BLaER1 treated with 17β-estradiol and CSF1 and Interleukin-3, amounts not matched to agents 10 nM and 100 nM (cell line): Measurements from ENCODE around the gene TMEM144.

Source experiments
- H3K27ac ChIP-seq, 11 experiments: shearing (Covaris generic); formaldehyde crosslinking; 2 replicates each; pipeline ENCODE4 v1.8.1; 2022
- H3K27me3 ChIP-seq, 11 experiments: shearing (Covaris generic); formaldehyde crosslinking; 2 replicates each; pipeline ENCODE4 v1.8.1; 2022
- H3K36me3 ChIP-seq, 11 experiments: shearing (Covaris generic); formaldehyde crosslinking; 2 replicates each; pipeline ENCODE4 v1.8.1; 2022
- H3K4me1 ChIP-seq, 10 experiments: shearing (Covaris generic); formaldehyde crosslinking; 2 replicates each; pipeline ENCODE4 v1.8.1; 2022
- H3K4me2 ChIP-seq, 11 experiments: shearing (Covaris generic); formaldehyde crosslinking; 2 replicates each; pipeline ENCODE4 v1.8.1; 2022
- H3K4me3 ChIP-seq, 10 experiments: shearing (Covaris generic); formaldehyde crosslinking; 2 replicates each; pipeline ENCODE4 v1.8.1; 2022
- H3K9ac ChIP-seq, 11 experiments: shearing (Covaris generic); formaldehyde crosslinking; 2 replicates each; pipeline ENCODE4 v1.8.1; 2022
- H3K9me3 ChIP-seq, 11 experiments: shearing (Covaris generic); formaldehyde crosslinking; replicated peaks in 1 of 11; 2 replicates each; pipeline ENCODE4 v1.8.1; 2022
- H4K20me1 ChIP-seq, 11 experiments: shearing (Covaris generic); formaldehyde crosslinking; 2 replicates each; pipeline ENCODE4 v1.8.1; 2022
- Cebpa-rat ChIP-seq, 11 experiments: shearing (Covaris generic); IDR thresholded peaks; 2 replicates each; pipeline ENCODE4 v1.8.1; 2022

TMEM144 gene

GRCh38 chr4:158290912-158291311 is 80.6 kb downstream of the TMEM144 start:
- TF ChIP-seq Cebpa-rat (IDR thresholded peaks at IDR 0.05), result no peak
- Histone ChIP-seq H3K4me3 (no peak overlapping the region), H3K4me2 (no peak overlapping the region), H3K9me3 (peaks cover 26 to 45% (median 34%) of the 10 kb centered on the region in 11 experiments), H3K9ac (no peak overlapping the region), H3K4me1 (no peaks in the 10 kb centered on the region), H3K27me3 (no peaks in the 10 kb centered on the region), H3K27ac (no peak overlapping the region), H3K36me3 (no peaks in the 10 kb centered on the region), H4K20me1 (no peaks in the 10 kb centered on the region)

DNA sequence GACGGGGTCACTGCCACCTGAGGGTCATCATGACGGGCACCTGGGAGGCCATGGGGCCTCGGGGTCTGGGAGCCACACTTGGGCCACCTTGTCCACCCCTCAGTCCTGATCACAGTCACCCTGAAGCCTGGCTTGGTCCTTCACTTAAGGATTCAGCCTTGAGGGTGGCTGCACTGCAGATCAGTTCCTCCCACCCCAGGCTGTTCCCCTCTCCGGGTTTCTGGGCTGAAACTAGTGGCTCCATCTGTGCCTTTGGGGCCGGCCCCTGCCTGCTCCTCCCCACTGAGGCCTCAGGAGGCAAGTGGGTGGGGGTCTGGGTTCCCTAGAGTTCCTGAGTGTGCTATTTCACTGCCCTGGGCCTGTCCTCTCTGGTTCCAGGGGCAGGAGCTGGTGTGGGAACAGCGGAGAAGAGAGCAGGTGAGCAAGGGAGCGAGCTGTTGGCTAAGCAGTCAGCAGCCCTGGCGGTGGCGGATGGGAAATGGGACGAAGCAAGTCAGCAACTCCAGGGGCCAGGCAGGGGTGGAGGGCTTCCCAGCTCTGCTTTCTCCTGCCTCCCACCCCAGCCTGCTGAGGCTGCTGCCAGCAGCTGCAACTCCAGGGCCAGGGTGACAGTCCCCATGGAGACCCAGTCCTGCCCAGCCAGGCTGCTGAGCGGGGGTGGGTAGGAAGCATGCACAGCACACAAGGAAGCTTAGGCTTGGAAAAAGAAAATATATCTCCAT is 81.2 kb downstream of the TMEM144 start:
- no peak for TF ChIP-seq Cebpa-rat (IDR thresholded peaks at IDR 0.05)
- peaks cover 26 to 45% (median 34%) of the 10 kb centered on the region in 11 experiments for H3K9me3 ChIP-seq
- no peak overlapping the region for H3K27ac ChIP-seq
- no peaks in the 10 kb centered on the region for H3K27me3 ChIP-seq
- H3K4me1 ChIP-seq, result no peaks in the 10 kb centered on the region
- H3K4me2 ChIP-seq, result no peak overlapping the region
- H3K9ac ChIP-seq, result no peak overlapping the region
- H4K20me1 ChIP-seq, result no peaks in the 10 kb centered on the region
- no peak overlapping the region for H3K4me3 ChIP-seq
- no peaks in the 10 kb centered on the region for H3K36me3 ChIP-seq

DNA sequence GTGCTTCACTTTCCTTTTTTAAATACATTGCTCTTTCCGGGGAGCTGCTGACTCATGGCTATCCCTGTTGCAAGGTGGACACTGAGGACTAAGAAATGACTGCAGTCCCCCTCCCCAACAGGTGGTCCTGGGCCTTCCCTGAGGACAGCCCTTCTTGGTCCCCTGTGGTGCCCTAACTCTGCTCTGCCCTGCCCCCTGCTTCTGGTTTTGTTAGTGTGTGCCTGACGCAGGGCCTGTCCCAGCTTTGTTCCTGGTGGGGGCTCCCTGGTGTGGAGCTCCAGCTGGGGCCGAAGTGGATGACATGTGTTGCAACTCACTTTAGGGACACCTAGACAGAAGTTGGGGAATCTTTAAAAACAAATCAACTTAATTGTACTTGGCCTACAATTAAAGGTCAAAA is 81.9 kb downstream of the TMEM144 start:
- Histone ChIP-seq H3K36me3 (no peaks in the 10 kb centered on the region), H4K20me1 (no peaks in the 10 kb centered on the region), H3K27me3 (no peaks in the 10 kb centered on the region), H3K9ac (no peak overlapping the region), H3K4me1 (no peaks in the 10 kb centered on the region), H3K4me2 (no peak overlapping the region), H3K4me3 (no peak overlapping the region), H3K9me3 (peaks cover 26 to 45% (median 34%) of the 10 kb centered on the region in 11 experiments), H3K27ac (no peak overlapping the region)
- no peak for TF ChIP-seq Cebpa-rat (IDR thresholded peaks at IDR 0.05)

GRCh38 chr4:158295053-158295452 is 84.8 kb downstream of the TMEM144 start:
- TF ChIP-seq Cebpa-rat (IDR thresholded peaks at IDR 0.05), result 0 out of 22 replicates have a peak, but pooled peaks of 1 of the 11 experiments have one; percentile 11
- Histone ChIP-seq H3K36me3 (no peaks in the 10 kb centered on the region), H4K20me1 (no peaks in the 10 kb centered on the region), H3K27me3 (no peaks in the 10 kb centered on the region), H3K9me3 (peaks cover 26 to 58% (median 43%) of the 10 kb centered on the region in 11 experiments), H3K27ac (no peak overlapping the region), H3K4me1 (no peaks in the 10 kb centered on the region), H3K9ac (no peak overlapping the region), H3K4me2 (no peak overlapping the region), H3K4me3 (no peak overlapping the region)

DNA sequence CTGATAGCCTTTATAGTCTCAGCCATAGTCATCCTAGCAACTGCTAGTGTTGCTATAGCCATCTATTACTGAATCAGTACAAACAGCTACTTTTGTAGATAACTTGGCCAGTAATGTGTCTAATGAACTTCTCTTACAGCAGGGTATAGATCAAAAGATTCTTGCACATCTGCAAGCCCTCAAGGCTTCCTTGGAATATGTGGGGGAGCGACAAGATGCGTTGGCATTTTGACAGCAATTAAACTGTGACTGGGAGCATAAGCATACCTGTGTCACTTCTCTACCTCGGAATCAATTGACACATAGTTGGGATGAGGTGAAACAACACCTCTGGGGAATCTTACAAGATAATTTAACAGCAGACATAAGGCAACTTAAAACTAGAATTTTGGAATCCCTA is 87.6 kb downstream of the TMEM144 start:
- H3K4me3 ChIP-seq, result no peak overlapping the region
- no peaks in the 10 kb centered on the region for H3K27me3 ChIP-seq
- H3K4me2 ChIP-seq, result no peak overlapping the region
- no peaks in the 10 kb centered on the region for H3K36me3 ChIP-seq
- no peaks in the 10 kb centered on the region for H3K4me1 ChIP-seq
- TF ChIP-seq Cebpa-rat (IDR thresholded peaks at IDR 0.05), result no peak
- peaks cover 8 to 41% (median 29%) of the 10 kb centered on the region in 11 experiments for H3K9me3 ChIP-seq
- H3K27ac ChIP-seq, result no peak overlapping the region
- H4K20me1 ChIP-seq, result no peaks in the 10 kb centered on the region
- no peak overlapping the region for H3K9ac ChIP-seq

DNA sequence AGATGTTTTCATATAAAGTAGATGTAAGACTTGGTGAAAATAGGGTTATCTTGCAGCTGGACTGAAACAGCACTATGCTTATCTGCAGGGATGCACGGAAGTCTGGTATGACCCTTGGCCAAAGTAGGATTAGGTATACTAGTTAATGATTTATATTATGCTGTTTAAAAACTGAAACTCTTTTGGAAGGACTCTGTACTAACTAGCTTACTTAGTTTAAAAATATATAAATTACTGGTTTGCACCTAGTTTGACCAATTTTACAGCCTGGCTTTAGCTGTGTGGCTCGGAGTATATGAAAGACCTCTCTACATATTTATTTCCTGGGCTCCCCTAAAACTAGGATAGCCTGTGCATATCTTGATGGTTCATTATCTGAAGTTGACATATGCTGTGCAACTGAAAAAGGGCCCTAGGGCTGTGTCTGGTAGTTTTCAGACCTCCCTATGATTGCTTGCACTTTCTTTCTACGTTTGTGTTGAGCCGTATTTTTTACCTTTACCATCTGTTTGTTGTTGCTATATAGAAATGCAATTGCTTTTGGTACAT is 89.2 kb downstream of the TMEM144 start:
- no peaks in the 10 kb centered on the region for H3K36me3 ChIP-seq
- TF ChIP-seq Cebpa-rat (IDR thresholded peaks at IDR 0.05), result no peak
- H3K27me3 ChIP-seq, result no peaks in the 10 kb centered on the region
- H3K27ac ChIP-seq, result no peak overlapping the region
- H3K9ac ChIP-seq, result no peak overlapping the region
- peaks cover 0 to 25% (median 14%) of the 10 kb centered on the region in 11 experiments; a peak in 13 of 22 replicates for H3K9me3 ChIP-seq
- H4K20me1 ChIP-seq, result no peaks in the 10 kb centered on the region
- no peak overlapping the region for H3K4me3 ChIP-seq
- no peak overlapping the region for H3K4me2 ChIP-seq
- H3K4me1 ChIP-seq, result no peaks in the 10 kb centered on the region

DNA sequence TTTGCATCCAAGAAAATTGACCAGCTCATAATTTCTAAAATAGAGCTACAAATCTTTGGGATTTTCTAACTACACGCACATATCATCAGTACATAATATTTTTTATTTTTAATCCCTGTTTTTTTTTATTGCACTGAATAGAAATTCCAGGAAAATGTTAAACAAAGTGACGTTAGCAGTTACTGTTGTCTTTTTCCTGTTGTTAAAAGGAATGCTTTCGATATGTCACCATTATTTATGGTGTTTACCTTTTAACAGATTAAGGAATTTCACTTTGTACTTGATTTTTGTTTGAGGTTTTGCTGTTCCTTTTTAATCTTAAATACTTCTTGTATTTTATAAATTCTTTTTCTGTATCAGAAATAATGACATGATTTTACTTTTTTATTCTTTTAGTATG is 89.7 kb downstream of the TMEM144 start:
- no peaks in the 10 kb centered on the region for H3K36me3 ChIP-seq
- H3K4me1 ChIP-seq, result no peaks in the 10 kb centered on the region
- no peaks in the 10 kb centered on the region for H4K20me1 ChIP-seq
- peaks cover 0 to 20% (median 11%) of the 10 kb centered on the region in 11 experiments; a peak in 13 of 22 replicates for H3K9me3 ChIP-seq
- no peak overlapping the region for H3K4me3 ChIP-seq
- H3K27me3 ChIP-seq, result no peaks in the 10 kb centered on the region
- H3K9ac ChIP-seq, result no peak overlapping the region
- TF ChIP-seq Cebpa-rat (IDR thresholded peaks at IDR 0.05), result no peak
- no peak overlapping the region for H3K27ac ChIP-seq
- no peak overlapping the region for H3K4me2 ChIP-seq

DNA sequence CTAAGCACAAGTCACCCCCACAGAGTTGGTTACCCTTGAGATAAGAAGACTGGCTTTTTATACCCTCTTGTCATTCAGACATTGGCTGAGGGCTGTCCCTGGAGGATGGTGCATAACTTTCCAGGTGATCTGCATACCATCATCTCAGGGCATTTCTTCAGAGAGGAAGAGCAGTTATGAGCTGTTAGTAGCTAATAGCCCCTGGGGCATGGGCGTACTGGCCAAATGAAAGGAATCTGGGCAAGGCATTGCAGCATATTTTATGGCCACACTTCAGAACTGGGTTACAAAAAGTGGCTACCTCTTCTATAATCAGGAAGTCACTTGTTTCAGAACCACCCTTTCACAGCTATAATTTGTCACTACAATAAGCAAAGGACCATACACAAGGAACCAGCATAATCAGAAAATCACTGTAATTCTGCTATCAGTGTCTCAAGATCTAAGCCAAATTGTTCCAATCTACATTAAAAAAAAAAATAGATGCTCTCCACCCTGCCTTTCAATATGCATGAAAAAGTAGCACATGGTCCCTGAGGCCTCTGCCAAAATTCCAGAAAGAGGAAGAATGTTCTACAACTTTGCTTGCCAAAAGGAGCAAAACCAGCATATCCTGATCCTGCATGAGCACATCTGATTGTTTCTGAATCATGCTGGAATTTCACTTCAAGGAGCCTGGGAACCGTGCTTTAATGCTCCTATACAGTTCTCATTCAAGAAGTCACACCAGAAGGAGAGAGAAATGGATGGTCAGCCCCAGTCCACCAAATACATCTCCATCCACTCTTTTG is 92.0 kb downstream of the TMEM144 start:
- Histone ChIP-seq H3K27ac (no peak overlapping the region), H3K27me3 (no peaks in the 10 kb centered on the region), H3K4me3 (no peak overlapping the region), H3K4me1 (no peaks in the 10 kb centered on the region), H3K9me3 (peaks cover 0 to 13% (median 8%) of the 10 kb centered on the region in 11 experiments; a peak in 10 of 22 replicates), H3K36me3 (no peaks in the 10 kb centered on the region), H3K4me2 (no peak overlapping the region), H4K20me1 (no peaks in the 10 kb centered on the region), H3K9ac (no peak overlapping the region)
- TF ChIP-seq Cebpa-rat (IDR thresholded peaks at IDR 0.05), result no peak

DNA sequence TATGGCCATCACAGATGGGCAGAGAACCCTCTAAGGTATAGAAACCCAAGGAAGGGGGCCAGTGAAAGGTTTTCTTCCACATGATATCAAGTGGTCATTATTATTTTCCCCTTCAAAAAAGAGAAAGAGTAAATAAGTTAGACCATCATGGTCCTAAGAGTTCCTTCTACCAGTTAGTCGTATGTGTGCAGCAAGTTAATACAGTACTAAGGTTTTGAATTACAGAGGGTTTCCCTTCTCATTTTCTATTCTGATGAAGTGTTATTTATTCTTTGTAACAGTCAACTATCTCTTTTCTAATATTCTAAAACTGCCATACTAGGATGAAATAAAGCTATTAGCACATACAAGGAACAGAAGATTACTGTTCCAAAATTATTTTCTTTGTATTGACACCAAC is 94.4 kb downstream of the TMEM144 start:
- H4K20me1 ChIP-seq, result no peaks in the 10 kb centered on the region
- H3K27me3 ChIP-seq, result no peaks in the 10 kb centered on the region
- no peak for TF ChIP-seq Cebpa-rat (IDR thresholded peaks at IDR 0.05)
- no peak overlapping the region for H3K4me3 ChIP-seq
- peaks cover 0 to 6% (median 0%) of the 10 kb centered on the region in 11 experiments; a peak in 2 of 22 replicates for H3K9me3 ChIP-seq
- H3K4me1 ChIP-seq, result no peaks in the 10 kb centered on the region
- no peaks in the 10 kb centered on the region for H3K36me3 ChIP-seq
- H3K9ac ChIP-seq, result no peak overlapping the region
- H3K4me2 ChIP-seq, result no peak overlapping the region
- no peak overlapping the region for H3K27ac ChIP-seq
